Hematopoietic multipotent progenitor cell treated with erythropoietin and hydrocortisone succinate and interleukin-3 and kit ligand, for 15 days (in vitro differentiated cells): ENCODE results near the gene KIF11.

Source experiments
- DNase-seq: peaks from one replicate; pipeline ENCODE4 v3.0.0-alpha.2; 2015; ENCODE audit warnings: low spot score

KIF11 gene

DNA sequence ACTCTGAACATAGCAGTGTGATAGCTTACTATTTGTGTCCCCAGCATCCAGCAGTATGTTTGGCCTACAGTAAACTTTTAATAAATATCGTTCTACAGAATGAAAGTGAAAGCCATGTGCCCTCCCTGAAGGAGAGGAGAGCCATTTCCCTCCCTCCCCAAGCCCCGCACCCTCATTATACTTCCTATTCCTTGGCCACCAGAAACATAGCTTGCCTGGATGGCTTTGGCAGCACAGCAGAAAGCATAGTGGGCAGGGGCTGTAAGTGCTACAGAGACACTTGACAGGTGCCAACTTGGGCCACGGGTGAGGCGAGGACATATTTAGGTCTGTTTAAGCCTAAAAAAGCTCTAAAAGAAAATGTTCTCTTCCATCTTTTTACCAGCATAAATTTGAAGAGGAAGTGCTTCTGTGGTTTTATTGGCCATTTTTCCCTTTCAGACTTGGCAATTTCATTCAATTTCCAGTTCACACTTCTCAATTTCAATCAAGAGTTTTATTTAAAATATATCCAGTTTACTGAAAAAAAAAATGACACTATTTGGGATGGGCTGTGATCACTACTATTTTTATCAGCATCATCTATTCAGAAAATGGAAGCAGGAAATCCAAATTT is 109.5 kb downstream of the KIF11 start:
- DNase-seq = no peak
